ENCODE results near the gene PPHLN1.

Gene PPHLN1

DNA sequence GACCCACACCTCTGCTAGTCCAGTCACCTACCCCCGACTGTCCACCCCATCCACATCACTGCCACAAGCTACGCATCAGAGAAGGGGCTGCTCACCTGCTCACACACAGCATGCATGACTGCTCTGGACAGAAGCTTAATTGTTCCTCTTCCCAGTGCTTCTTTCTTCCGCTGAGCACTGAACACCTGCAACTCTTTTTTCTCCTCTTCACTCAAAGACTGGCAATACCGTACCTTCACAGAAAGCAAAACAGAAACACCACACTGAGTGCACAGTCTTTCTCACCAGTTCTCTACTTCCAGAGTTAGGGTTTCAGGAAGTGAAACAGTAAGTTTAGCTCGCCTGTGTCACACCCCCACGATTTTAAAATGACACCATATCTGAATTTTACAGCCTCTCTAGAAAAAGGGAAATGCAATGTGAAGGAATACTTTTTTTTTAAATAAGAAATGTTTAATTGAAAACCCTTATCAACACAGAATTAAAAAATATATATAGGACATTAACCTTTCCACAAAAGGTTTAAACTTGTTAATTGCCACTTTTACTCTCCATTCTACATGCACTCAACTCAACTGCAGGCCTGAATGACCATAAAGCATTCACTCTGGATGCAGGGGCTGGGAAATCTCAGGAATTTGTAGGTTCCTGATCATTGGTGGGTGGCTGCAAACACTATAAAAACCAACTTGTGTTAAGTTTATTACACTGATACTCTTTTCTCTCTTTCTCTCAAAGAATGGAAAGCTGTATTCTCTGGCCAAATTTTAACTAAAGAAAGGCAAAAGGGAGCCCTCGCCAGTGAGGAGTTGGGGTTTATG is 143.6 kb downstream of the PPHLN1 start:
- TF ChIP-seq, protein P1, sequence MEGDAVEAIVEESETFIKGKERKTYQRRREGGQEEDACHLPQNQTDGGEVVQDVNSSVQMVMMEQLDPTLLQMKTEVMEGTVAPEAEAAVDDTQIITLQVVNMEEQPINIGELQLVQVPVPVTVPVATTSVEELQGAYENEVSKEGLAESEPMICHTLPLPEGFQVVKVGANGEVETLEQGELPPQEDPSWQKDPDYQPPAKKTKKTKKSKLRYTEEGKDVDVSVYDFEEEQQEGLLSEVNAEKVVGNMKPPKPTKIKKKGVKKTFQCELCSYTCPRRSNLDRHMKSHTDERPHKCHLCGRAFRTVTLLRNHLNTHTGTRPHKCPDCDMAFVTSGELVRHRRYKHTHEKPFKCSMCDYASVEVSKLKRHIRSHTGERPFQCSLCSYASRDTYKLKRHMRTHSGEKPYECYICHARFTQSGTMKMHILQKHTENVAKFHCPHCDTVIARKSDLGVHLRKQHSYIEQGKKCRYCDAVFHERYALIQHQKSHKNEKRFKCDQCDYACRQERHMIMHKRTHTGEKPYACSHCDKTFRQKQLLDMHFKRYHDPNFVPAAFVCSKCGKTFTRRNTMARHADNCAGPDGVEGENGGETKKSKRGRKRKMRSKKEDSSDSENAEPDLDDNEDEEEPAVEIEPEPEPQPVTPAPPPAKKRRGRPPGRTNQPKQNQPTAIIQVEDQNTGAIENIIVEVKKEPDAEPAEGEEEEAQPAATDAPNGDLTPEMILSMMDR (IDR thresholded peaks at IDR 0.05; ENCODE audit: borderline replicate concordance, insufficient read depth, low read depth, low read length), result no peak
- H3K4me3 ChIP-seq (ENCODE audit: low read depth, low read length), result peak overlapping the region; percentile 15

DNA sequence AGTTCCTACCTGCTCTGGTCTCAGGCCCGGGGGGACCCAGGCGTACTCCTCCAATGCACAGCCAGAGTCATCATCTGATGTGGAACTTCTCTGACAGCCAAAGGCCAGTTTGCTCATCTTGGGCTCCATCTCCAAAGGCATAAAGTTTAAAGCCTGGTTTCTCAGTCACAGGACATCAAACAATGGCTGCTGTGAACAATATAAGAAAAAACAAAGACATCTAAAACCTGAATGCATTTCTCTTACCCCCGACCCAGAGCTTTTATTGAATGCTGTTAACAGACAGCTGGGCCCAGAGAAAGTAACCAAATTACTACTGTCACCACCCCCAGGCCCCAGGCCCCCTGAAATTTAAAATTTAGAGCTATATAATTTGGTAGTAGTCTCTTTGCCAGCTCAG is 146.4 kb downstream of the PPHLN1 start:
- no peak overlapping the region for H3K4me3 ChIP-seq (ENCODE audit: low read depth, low read length)
- TF ChIP-seq, protein P1 (IDR thresholded peaks at IDR 0.05; ENCODE audit: borderline replicate concordance, insufficient read depth, low read depth, low read length), result no peak

DNA sequence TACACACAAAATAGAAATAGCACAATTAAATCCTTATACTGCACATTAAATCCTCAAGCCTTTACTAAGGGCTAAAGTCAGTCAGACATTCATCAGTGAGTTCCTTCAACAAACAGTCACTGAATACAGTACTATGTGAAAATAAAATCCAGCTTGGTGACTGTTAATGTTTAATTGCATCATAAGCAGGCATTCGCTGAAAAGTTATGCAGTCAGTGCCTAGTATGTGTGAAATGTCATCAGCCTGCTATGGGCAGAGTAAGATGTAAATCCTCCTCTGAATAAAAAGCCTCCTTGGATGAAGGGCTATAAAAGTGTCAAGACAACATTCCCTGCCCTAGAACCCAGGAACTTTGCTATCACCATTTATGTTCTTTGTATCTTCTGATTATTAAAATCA is 147.2 kb downstream of the PPHLN1 start:
- H3K4me3 ChIP-seq (ENCODE audit: low read depth, low read length), result no peak overlapping the region

DNA sequence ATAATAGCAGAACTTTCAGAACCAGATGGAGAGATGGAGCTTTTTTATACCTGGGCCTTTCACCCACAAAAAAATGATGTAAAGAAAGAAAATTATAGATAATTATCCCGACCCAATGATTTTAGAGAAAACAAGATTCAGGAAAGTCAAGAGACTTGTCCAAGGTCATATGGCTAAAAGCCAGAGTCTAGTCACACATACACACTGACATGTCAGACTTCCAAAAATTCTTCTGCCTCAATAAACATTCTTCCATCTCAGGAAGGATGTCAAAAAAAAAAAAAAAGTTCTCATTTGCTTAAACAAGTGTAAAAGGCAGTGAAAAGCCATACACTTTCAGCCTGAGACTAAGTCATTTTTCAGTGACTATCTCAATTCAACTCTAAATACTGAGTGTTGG is 147.6 kb downstream of the PPHLN1 start:
- H3K4me3 ChIP-seq (ENCODE audit: low read depth, low read length), result no peak overlapping the region
- TF ChIP-seq, protein P1 (IDR thresholded peaks at IDR 0.05; ENCODE audit: borderline replicate concordance, insufficient read depth, low read depth, low read length), result no peak

More for the DNA sequence above, 147.2 kb downstream of the PPHLN1 start:
- TF ChIP-seq, protein P1 (IDR thresholded peaks at IDR 0.05; ENCODE audit: borderline replicate concordance, insufficient read depth, low read depth, low read length), result no peak

DNA sequence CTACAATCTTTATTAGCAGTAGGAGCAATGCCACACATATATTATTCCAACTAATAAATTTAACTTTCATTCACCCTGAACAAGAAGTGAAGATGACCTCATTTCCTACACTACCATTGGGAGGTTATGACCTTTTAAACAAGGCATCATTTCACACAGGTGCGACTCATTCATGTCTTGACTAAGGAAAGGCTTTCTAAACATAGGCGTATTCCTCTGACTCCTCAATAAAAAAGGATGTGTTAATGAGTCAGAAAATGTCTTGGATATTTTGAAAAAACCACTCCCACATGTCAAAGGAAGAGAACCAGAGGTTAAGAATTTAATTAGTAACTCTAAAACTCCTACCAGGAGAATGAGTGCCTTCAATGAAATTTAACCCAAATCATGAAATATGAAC is 148.4 kb downstream of the PPHLN1 start:
- TF ChIP-seq, protein P1 (IDR thresholded peaks at IDR 0.05; ENCODE audit: borderline replicate concordance, insufficient read depth, low read depth, low read length), result no peak
- H3K4me3 ChIP-seq (ENCODE audit: low read depth, low read length), result no peak overlapping the region

DNA sequence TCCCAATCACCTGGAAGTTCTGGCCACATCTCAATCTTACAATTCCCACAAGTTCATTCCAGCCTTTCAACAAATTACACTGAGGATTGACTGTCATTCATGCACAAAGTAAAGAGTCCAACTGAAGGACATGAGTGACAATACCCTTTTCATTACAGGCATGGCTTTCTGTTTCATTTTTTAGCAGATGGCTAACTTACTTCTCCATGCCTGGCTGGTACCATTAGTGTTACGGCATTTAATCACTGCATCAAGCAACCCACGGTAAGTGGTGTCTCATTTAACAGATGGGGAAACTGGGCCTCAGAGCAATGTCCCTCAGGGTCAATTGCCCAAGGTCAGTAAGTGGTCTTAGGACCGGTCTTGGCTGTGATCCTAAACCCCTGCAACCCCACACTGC is 149.1 kb downstream of the PPHLN1 start:
- no peak overlapping the region for H3K4me3 ChIP-seq (ENCODE audit: low read depth, low read length)
- TF ChIP-seq, protein P1 (IDR thresholded peaks at IDR 0.05; ENCODE audit: borderline replicate concordance, insufficient read depth, low read depth, low read length), result no peak

DNA sequence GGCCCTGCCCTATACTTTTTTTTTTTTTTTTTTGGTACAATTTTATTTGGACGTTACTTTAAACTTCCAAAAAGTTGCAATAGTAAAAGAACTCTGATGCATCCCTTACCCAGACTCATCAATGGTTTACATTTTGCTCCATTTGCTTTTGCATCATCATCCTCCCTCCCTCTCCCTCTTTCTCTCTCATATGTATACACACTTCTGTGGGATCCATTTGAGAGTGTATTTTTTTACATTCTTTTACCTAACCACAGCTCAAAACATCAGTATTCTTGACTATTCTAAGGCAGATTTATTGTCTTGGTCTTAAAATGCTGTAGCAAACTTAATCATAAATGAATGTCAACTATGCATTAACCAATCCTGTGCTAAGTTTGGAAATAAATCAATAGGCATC is 152.0 kb downstream of the PPHLN1 start:
- TF ChIP-seq, protein P1 (IDR thresholded peaks at IDR 0.05; ENCODE audit: borderline replicate concordance, insufficient read depth, low read depth, low read length), result no peak
- no peak overlapping the region for H3K4me3 ChIP-seq (ENCODE audit: low read depth, low read length)

Data from GM12875 (cell line).